T-helper 1 cell (primary cell): ENCODE data around the gene HIRA.

Experiments
- DNase-seq, 5 donors: peaks; one replicate each; pipeline ENCODE4 v3.0.0-alpha.2; 2012 to 2020

HIRA gene

GRCh38 chr22:19406281-19406811 lies 25.2 kb downstream of the HIRA start:
- no peak for DNase-seq

- DNase-seq = no peak
Measured at GRCh38 chr22:19405652-19406051, 25.9 kb downstream of the HIRA start.

DNA sequence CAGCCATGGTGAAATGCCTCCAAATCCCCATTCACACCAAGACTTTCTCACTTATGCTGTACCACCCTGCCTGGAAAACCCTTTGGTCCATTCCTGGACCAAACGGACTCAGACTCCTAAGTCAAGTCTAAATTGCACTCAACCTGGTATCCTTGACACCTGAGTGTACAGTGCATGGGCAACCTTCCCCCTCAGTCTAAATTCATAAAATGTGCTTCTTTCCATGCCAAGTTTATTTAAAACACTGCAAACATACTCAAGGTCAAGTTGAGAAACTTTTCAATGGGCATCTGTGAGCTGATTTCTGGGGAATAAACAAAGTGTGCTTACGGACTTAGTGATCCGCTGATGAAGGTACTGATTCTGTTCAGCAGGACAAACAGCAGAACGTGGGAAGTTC lies 26.4 kb downstream of the HIRA start:
- DNase-seq = no peak

- DNase-seq = no peak
Measured at GRCh38 chr22:19404676-19405075, 26.9 kb downstream of the HIRA start.

- no peak for DNase-seq
Measured at GRCh38 chr22:19402642-19403191, 28.8 kb downstream of the HIRA start.

GRCh38 chr22:19401483-19401882 lies 30.1 kb downstream of the HIRA start:
- DNase-seq = no peak

GRCh38 chr22:19400881-19401280 lies 30.7 kb downstream of the HIRA start:
- no peak for DNase-seq

DNA sequence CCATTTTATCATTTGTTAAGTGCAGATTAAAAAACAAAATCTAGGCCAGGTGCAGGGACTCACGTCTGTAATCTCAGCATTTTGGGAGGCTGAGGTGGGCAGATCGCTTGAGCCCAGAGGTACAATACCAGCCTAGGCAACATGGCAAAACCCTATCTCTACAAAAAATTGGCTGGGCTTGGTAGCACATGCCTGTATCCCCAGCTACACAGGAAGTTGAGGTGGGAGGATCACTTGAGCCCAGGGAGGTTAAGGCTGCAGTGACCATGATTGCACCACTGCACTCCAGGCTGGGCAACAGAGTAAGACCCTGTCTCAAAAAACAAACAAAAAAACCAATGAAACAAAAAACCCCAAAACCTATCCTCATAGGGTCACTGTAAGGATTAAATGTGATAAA lies 32.9 kb downstream of the HIRA start:
- DNase-seq = no peak

DNA sequence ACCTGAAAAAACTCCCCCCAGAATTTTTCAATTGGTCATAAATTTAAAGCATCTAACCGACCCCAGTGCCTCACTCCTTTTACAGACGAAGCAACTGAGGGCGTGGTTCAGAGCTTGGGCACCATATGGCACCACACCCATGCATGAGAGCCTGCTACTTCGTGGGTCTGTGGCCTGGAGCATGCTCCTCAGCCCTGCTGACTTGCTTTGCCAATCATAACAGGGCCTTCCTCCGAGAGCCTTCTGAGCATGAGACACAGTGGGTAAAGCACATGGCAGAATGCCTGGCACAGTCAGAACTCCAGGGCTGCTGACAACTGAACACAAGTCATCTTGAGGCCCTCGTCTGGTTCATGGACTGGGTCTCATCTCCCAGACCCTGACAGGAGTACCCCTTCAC lies 33.3 kb downstream of the HIRA start:
- no peak for DNase-seq

DNA sequence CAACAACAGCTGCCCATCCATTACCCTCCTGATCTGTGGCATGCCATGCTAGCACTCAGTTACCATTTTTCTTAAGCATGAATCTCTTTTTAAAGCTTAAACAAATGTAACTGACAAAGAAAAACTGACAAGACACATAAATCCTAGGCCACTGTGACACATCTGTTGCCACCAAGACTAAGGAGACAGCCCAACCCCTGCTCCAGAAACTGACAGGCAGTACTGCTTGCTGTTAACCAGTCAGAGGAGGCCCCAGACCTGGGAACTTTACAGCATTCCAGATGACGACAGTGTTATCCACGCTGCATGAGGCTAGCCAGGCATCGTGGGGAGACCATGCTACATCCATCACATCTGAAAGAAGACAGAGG lies 33.8 kb downstream of the HIRA start:
- DNase-seq = no peak

GRCh38 chr22:19396934-19397733 lies 34.4 kb downstream of the HIRA start:
- no peak for DNase-seq

GRCh38 chr22:19396561-19396933 lies 35.0 kb downstream of the HIRA start:
- no peak for DNase-seq

GRCh38 chr22:19395276-19395675 lies 36.3 kb downstream of the HIRA start:
- DNase-seq = no peak

GRCh38 chr22:19394274-19395050 lies 37.1 kb downstream of the HIRA start:
- no peak for DNase-seq

DNA sequence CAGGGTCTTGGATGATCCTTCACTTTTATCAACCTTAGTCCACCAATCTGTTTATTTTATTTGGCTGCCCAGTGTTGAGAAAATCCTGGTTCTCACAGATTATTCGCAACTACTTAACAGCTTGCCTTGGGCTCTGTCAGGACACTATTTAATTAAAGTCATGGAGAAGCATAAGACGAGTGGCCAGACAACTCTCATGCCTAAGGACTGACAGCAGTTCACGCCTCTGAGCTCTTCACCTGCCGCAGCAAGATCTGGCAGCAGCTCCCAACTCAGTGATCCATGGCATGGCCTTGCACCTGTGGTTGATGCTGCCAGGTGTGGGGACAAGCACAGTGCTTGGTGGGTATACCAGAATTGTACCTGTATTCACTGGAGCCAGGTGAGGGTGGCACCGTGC lies 37.8 kb downstream of the HIRA start:
- DNase-seq = no peak

- no peak for DNase-seq
Measured at GRCh38 chr22:19387575-19387974, 44.0 kb downstream of the HIRA start.

DNA sequence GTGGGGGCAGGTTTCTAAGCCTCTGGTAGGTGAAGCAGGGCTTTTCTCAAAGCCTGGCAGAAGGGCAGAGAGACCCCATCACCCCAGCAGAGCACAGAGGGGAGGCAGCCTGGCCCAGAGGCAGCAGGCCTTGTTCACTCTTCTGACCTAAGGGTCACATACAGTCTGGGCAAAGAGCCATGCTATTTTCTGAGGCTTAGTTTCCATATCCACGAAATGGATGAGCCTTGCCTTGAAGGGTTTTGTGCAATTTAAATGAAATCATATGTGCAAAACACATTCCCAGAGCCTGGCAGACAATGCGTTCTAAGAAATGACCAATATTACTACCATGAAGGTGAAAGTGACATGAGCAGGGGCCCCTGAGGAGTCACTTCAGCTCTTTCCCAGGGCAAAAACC lies 44.5 kb downstream of the HIRA start:
- DNase-seq = no peak

- DNase-seq = no peak
Measured at GRCh38 chr22:19386248-19386647, 45.3 kb downstream of the HIRA start.

GRCh38 chr22:19385221-19385906 lies 46.2 kb downstream of the HIRA start:
- no peak for DNase-seq

DNA sequence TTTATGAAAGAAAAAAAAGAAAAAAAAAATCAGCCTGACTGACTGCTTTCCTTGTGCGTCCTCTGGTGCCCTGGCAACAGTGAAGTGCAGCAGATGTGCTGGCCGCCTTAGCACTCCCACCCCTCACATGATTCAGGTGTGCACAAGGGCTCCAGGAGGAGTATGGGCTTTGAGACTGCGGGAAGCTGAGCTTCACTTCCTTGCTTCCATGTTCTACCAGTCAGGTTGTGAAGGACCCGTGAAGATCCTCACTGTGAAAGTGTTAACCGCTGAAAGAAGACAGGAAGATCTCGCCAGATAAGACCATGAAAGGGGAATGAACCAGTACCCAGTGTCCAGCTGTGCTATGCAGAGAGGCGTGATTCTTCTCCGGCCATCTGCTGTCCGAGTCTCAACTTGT lies 48.2 kb downstream of the HIRA start:
- no peak for DNase-seq

- DNase-seq = no peak
Measured at GRCh38 chr22:19382240-19382639, 49.3 kb downstream of the HIRA start.

DNA sequence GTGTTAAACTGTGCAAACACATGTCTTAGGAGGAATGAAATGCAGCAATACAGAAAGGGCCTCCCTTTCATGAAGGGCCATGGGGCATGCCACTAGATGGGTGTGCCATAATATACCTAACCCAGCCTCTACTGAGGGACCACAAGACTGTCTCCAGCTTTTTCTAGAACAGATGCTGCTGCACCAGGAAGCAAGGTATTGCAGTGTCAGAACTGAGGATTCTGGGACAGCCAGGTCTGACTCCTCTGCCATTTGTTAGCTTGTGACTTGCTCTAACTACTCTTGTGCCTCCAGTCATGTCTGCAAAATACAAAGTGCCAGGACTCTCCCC lies 53.2 kb downstream of the HIRA start:
- DNase-seq = no peak

- no peak for DNase-seq
Measured at GRCh38 chr22:19377565-19378343, 53.8 kb downstream of the HIRA start.
